ENCODE results near the gene GPX4.

- TF ChIP-seq CTCF (IDR thresholded peaks at IDR 0.05): no peak
- no peak for TF ChIP-seq POLR2A (IDR thresholded peaks at IDR 0.05)
- TF ChIP-seq EP300 (IDR thresholded peaks at IDR 0.05): no peak
These were observed 41.3 kb upstream of the GPX4 start for GRCh38 chr19:1062387-1063029.
